GM12864 (cell line): ENCODE results near the gene SPATS2L.

Experiments used
- DNase-seq: peaks from one replicate; pipeline ENCODE4 v3.0.0-alpha.2; 2011; ENCODE audit warnings: low read depth
- H3K4me3 ChIP-seq: 2 replicates; pipeline ENCODE4 v1.5.1; 2011; ENCODE audit warnings: mild to moderate bottlenecking, low read depth, low read length, control low read depth
- CTCF ChIP-seq: IDR thresholded peaks from 2 replicates; pipeline ENCODE4 v1.5.1; 2011; ENCODE audit warnings: low read depth, mild to moderate bottlenecking, moderate library complexity, low read length, control low read depth, inconsistent platforms; ENCODE audit errors: missing control alignments

Gene SPATS2L

DNA sequence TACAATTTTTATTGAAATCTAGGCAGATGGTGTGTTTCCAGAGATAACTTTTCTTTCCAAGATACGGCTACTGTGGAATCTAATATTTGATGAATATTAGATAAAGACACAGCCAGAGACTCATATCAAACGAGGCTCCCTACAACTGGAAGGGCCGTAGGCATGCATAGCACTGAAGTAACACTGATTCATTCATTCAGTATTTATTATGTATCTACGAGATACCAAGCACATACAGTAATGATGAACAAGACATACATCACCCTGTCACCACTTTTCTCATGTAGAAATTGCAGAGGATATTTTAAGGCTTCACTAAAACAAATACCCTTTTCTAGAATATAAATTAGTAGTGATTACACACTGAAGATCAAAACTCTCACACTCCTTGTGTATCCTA lies 128.9 kb downstream of the SPATS2L start:
- no peak overlapping the region for H3K4me3 ChIP-seq
- TF ChIP-seq CTCF, result no peak
- DNase-seq, result no peak

- no peak for TF ChIP-seq CTCF
- no peak overlapping the region for H3K4me3 ChIP-seq
- DNase-seq, result no peak
Observed at GRCh38 chr2:200438251-200438650, 131.8 kb downstream of the SPATS2L start.

GRCh38 chr2:200438846-200439245 lies 132.4 kb downstream of the SPATS2L start:
- H3K4me3 ChIP-seq, result no peak overlapping the region
- TF ChIP-seq CTCF, result no peak
- no peak for DNase-seq

DNA sequence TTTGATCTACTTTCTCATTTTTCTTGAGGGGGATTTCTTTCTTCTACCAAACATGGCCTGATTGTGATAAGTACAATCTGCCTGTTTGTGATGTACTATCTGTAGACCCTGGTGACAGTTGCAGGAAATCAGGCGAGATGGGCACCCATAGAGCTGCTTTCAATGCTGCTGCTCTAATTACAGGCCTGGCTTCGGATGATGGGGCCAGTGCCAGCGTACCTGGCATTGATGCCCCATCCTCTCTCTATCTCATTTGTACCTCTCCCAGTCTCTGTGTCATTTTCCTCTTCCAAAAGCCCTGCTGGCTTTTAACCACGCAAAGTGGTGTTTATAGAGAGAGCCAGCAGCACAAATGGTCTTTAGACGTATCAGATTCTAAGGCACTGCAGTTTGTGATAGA lies 133.5 kb downstream of the SPATS2L start:
- H3K4me3 ChIP-seq, result no peak overlapping the region
- DNase-seq, result no peak
- TF ChIP-seq CTCF, result no peak

GRCh38 chr2:200442471-200442870 lies 136.0 kb downstream of the SPATS2L start:
- no peak for DNase-seq
- no peak for TF ChIP-seq CTCF
- no peak overlapping the region for H3K4me3 ChIP-seq

DNA sequence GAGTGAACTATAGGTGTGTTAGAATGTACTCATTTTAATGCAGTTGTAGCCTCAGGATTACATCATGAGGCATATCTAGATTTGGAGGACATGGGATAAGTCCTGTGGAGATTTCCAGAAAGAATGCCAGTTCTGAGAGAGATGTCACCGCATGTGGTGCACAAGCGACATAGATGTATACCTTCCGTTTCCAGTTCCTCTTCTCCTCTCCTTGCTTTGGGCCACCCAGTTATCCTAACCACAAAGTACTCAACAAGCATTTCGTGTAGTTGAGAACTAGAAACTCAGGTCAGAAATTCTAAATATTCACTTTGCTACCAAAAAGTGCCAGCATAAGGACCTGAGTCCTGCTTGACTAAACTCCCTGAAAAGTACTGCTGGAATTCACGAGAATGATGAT lies 136.9 kb downstream of the SPATS2L start:
- DNase-seq, result no peak
- TF ChIP-seq CTCF, result no peak
- H3K4me3 ChIP-seq, result no peak overlapping the region

DNA sequence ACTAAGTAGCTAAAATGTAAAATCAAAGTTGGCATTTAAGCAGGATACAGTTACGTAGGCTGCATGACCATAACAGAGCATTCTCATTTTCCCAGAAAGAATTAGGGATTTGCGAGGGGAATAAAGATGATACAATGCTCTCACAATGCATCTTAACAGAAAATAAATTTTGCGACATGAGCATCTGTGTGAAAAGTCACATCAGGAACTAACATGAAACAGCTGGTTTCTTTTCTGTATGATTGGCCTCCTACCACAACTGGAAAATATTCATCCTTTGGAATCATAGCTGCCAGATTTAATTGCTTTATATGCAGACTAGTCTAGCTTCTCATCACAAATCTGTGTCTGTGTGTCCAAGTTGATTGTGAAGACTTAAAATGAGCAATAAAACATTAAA lies 137.4 kb downstream of the SPATS2L start:
- H3K4me3 ChIP-seq, result no peak overlapping the region
- no peak for TF ChIP-seq CTCF
- no peak for DNase-seq
